C4-2B (cell line): ENCODE measurements around the gene FOXP1.

ENCODE experiments used
- H3K27ac ChIP-seq: fragments of 450-650 bp; 2 replicates; pipeline ENCODE4 v1.5.1; 2017
- CTCF ChIP-seq: fragments of 450-650 bp; conservative IDR thresholded peaks from 2 replicates; pipeline ENCODE4 v1.5.1; 2017; ENCODE audit warnings: mild to moderate bottlenecking
- ZFX ChIP-seq: fragments of 450-650 bp; IDR thresholded peaks from 2 replicates; pipeline ENCODE4 v1.6.1; 2017

The FOXP1 gene

DNA sequence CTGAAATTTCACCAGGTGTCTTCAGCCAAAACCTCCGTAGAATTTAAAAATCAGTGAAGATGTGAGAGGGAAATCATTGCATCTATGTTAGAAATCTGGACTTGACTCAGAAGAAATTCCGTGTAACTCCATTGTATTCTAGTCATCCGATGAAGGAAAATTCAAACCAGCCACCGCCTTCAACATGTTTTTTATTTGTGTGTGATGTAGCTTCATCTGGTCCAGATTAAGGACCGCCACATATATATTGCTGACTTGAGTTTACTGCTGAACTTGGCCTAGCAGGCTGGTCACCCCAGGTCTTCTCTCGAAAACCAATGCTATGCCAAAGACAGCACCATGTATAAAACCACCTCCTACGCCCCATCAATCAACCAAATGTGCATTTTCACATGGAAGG is 120.9 kb downstream of the FOXP1 start:
- H3K27ac ChIP-seq = peak overlapping the region; percentile 46
- no peak for TF ChIP-seq CTCF
- TF ChIP-seq ZFX = no peak

DNA sequence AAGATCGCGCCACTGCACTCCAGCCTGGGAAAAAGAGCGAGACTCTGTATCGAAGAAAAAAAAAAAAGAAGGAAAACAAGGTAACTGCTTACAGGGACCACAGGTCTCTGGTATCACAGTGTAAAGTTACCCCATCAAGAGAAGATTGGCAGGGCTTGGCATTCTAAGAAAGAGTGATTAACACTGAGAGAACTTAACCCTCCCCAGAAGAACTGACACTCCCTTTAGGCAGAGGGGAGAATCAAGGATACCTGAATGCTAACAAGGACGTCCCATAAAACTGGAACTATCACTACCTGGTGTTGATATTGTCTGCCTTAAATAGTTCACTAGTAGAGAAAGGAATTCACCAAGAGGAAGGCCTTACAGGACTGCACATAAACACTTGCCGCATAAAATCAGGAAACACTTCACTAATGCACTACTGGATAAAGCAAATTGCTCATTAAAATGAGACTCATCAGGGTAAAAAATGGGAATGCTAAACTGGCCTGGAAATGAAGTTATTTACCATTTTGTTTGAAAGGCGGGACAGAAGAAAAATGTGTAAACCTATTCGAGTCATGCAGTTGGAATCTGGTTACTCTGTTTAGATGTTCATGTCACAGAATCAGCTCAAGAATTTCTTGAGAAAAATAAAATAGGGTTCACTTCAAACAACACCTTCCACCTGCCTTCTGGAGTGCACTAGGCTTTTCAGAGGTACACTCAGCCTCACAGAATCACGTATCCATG is 121.6 kb downstream of the FOXP1 start:
- H3K27ac ChIP-seq = no peak overlapping the region
- TF ChIP-seq ZFX = no peak
- TF ChIP-seq CTCF = no peak

DNA sequence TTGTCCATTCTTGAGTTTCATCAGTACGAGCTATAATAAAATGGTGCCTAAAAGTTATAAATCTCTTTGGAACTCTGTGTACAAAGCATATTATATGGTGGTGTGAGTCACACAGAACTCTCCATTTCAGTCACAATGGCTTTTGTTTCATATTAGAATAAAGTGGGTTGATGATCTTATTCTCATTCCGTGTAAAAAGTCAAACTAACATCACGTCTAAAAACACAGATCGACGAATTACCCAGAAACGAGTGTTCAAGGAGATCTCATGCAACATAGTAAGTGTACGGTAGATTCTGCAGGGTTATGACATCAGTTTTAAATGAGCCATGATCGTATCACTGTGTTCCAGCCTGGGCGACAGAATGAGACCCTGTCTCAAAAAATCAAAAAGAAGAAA is 122.4 kb downstream of the FOXP1 start:
- H3K27ac ChIP-seq = no peak overlapping the region
- TF ChIP-seq CTCF (no peak), ZFX (no peak)

- no peak overlapping the region for H3K27ac ChIP-seq
- TF ChIP-seq CTCF (no peak), ZFX (no peak)
Observed at GRCh38 chr3:71458895-71459294, 124.6 kb downstream of the FOXP1 start.

- H3K27ac ChIP-seq = no peak overlapping the region
- no peak for TF ChIP-seq ZFX
- no peak for TF ChIP-seq CTCF
Observed at GRCh38 chr3:71456826-71457225, 126.7 kb downstream of the FOXP1 start.

DNA sequence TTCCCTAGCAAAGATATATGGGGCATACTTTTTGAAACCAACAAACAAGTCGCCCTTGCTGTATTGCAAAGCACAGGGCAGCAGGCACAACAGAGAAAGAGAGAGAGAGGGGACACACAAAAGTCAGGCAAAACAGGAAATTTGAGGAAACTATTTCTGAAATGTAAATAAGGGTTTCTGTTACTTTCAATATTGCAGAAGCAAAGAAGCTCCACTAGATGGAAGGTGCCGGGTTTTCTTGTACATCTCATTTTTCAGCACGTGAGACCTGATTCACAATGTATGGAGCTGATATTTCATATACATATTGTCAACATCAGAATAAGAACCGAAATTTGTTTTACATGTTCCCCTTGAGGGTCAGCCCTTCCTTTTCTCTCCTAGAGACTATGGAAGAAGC is 127.4 kb downstream of the FOXP1 start:
- TF ChIP-seq CTCF (no peak), ZFX (no peak)
- H3K27ac ChIP-seq = no peak overlapping the region

DNA sequence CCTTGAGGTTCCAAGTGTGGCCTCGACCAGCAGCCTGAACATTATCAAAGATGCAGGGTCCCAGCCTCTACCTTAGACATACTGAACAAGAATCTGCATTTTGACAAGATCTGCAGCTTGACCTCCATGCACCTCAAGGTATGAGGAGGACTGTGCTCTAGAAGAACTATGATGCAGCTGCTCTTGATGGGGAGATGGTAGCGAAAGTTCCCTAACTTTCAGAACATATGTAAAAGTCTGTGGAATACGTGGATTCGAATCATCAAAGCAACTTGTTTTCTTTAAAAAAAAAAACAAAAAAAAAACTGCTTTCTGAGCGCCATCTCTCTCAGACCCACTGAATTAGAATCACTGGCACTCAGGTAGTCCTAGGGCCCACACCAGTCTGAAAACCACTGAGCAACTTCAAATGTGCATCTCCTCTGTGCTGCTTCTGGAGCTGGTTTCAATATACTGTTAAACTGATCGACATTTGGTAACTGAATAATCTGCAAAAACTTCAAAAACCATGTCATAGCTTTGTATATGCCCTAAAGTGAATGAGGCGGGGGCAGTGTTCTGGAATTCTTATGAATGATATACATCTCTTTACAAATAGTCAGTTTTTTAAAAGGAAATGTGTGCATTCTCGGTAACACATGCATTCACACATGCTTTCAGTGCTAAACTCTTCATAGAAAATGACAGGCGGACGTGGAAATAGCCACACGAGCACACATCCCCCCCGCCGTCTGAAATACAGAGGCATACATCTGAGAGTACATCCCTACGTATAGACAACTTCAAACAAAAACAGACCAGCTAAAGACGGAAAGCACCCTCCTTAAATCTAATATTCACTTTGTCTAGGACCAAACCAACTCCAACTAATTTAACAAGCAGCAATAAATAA is 128.8 kb downstream of the FOXP1 start:
- no peak for TF ChIP-seq ZFX
- no peak for TF ChIP-seq CTCF
- H3K27ac ChIP-seq = no peak overlapping the region; the same call in 1 of the 2 replicates
